ENCODE measurements around the gene APOLD1. TPM values are rescaled to one million over a fixed set of nuclear protein-coding genes. Genes with fewer than 3 reads are reported as not detected.
A peak's percentile ranks its signal among the peaks of the same experiment; 100 is the strongest.
"Not testable (repeated sequence)": the region's sequence is repeated elsewhere in the genome, so short reads cannot be mapped to it uniquely, and the experiment has no call there.

APOLD1 gene
- total and polyA plus RNA-seq, 3 experiments from 2014 or later, result 0.68 to 2.7 (median 2.7) TPM

DNA sequence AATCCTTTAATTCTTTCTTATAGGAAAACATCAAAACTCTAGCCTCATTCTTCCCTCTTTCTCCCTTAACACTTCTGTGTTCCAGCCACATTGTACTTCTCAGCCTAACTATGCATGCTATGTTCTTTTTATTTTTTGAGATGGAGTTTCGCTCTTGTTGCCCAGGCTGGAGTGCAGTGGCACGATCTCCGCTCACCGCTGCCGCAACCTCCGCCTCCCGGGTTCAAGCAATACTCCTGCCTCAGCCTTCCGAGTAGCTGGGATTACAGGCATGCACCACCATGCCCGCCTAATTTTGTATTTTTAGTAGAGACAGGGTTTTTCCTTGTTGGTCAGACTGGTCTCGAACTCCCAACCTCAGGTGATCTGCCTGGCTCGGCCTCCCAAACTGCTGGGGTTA is 34.9 kb downstream of the APOLD1 start:
- DNase-seq; H3K9me3 ChIP-seq (ENCODE audit: low read length); CTCF ChIA-PET; H3K27me3 Mint-ChIP-seq; H3K4me3 ChIP-seq (ENCODE audit: low read length); H3K9me3 Mint-ChIP-seq; H3K27me3 ChIP-seq (ENCODE audit: insufficient read depth, low read length, poor library complexity, severe bottlenecking); H3K27ac ChIP-seq (ENCODE audit: low read depth, low read length); POLR2A ChIA-PET: not testable (repeated sequence)
- Mint-ChIP-seq H3K4me3 (peak overlapping the region in 1 of 7 donors; percentile 23), H3K27ac (peak overlapping the region in 5 of 8 donors; percentile 6 to 81 (median 32)), H3K36me3 (peaks cover 4 to 96% (median 47%) of the 10 kb centered on the region in 3 donors), H3K4me1 (peaks cover 31 to 54% (median 47%) of the 10 kb centered on the region in 3 donors)
- H3K4me1 ChIP-seq (ENCODE audit: insufficient read depth, low read length), result peaks cover 15% of the 10 kb centered on the region
- peaks cover 34% of the 10 kb centered on the region for H3K36me3 ChIP-seq (ENCODE audit: insufficient read depth, low read length)

GRCh38 chr12:12821975-12822374 is 36.5 kb downstream of the APOLD1 start:
- H3K36me3 ChIP-seq (ENCODE audit: insufficient read depth, low read length), result peaks cover 49% of the 10 kb centered on the region
- peaks cover 16 to 38% (median 31%) of the 10 kb centered on the region in 3 donors for H3K4me1 Mint-ChIP-seq
- peak overlapping the region in 1 of 8 donors; percentile 11 for H3K27ac Mint-ChIP-seq
- no peak overlapping the region for H3K27ac ChIP-seq (ENCODE audit: low read depth, low read length)
- H3K4me3 ChIP-seq (ENCODE audit: low read length), result no peak overlapping the region
- ChIA-PET CTCF (interaction anchor here (0.6 to 1.6 kb wide), 2 partner anchors 16 to 26 kb away, joined by 4 to 5 read pairs; no protein-coding TSS in a partner anchor), POLR2A (no interaction called here)
- H3K36me3 Mint-ChIP-seq, result peaks cover 0 to 95% (median 45%) of the 10 kb centered on the region in 3 donors
- H3K27me3 ChIP-seq (ENCODE audit: insufficient read depth, low read length, poor library complexity, severe bottlenecking), result no peaks in the 10 kb centered on the region
- no peaks in the 10 kb centered on the region for H3K4me1 ChIP-seq (ENCODE audit: insufficient read depth, low read length)
- no peaks in the 10 kb centered on the region for H3K9me3 ChIP-seq (ENCODE audit: low read length)
- H3K4me3 Mint-ChIP-seq, result no peak overlapping the region
- H3K27me3 Mint-ChIP-seq, result no peaks in the 10 kb centered on the region
- no peak for DNase-seq
- H3K9me3 Mint-ChIP-seq, result no peaks in the 10 kb centered on the region

DNA sequence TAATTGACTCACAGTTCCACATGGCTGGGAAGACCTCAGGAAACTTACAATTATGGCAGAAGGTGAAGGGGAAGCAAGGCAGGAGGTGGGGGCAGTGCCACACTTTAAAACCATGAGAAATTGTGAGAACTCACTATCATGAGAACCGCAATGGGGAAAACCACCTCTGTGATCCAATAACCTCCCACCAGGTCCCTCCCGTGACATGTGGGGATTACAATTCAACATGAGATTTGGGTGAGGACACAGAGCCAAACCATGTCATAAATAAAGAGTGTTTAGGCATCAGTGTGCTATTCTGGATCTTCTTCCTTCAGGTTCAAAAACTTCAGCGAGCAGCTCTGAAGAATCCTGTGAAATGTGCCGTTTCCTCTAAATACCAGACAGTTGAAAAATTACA is 37.4 kb downstream of the APOLD1 start:
- POLR2A ChIA-PET, result no interaction called here
- no peak overlapping the region for H3K4me3 Mint-ChIP-seq
- H3K27ac ChIP-seq (ENCODE audit: low read depth, low read length), result no peak overlapping the region
- CTCF ChIA-PET, result no interaction called here
- H3K4me3 ChIP-seq (ENCODE audit: low read length), result no peak overlapping the region
- no peaks in the 10 kb centered on the region for H3K9me3 ChIP-seq (ENCODE audit: low read length)
- no peaks in the 10 kb centered on the region for H3K4me1 ChIP-seq (ENCODE audit: insufficient read depth, low read length)
- peaks cover 14 to 29% (median 26%) of the 10 kb centered on the region in 3 donors for H3K4me1 Mint-ChIP-seq
- peak overlapping the region in 1 of 8 donors; percentile 26 for H3K27ac Mint-ChIP-seq
- H3K27me3 ChIP-seq (ENCODE audit: insufficient read depth, low read length, poor library complexity, severe bottlenecking), result no peaks in the 10 kb centered on the region
- no peaks in the 10 kb centered on the region for H3K27me3 Mint-ChIP-seq
- peaks cover 56% of the 10 kb centered on the region for H3K36me3 ChIP-seq (ENCODE audit: insufficient read depth, low read length)
- peaks cover 0 to 94% (median 48%) of the 10 kb centered on the region in 3 donors for H3K36me3 Mint-ChIP-seq
- DNase-seq, result no peak
- H3K9me3 Mint-ChIP-seq, result no peaks in the 10 kb centered on the region

GRCh38 chr12:12823300-12823699 is 37.8 kb downstream of the APOLD1 start:
- POLR2A ChIA-PET, result no interaction called here
- no peaks in the 10 kb centered on the region for H3K27me3 ChIP-seq (ENCODE audit: insufficient read depth, low read length, poor library complexity, severe bottlenecking)
- H3K9me3 ChIP-seq (ENCODE audit: low read length), result no peaks in the 10 kb centered on the region
- DNase-seq, result no peak
- peaks cover 58% of the 10 kb centered on the region for H3K36me3 ChIP-seq (ENCODE audit: insufficient read depth, low read length)
- Mint-ChIP-seq H3K27ac (peak overlapping the region in 1 of 8 donors; percentile 59), H3K4me3 (no peak overlapping the region), H3K4me1 (peaks cover 14 to 26% (median 26%) of the 10 kb centered on the region in 3 donors), H3K36me3 (peaks cover 0 to 96% (median 48%) of the 10 kb centered on the region in 3 donors), H3K27me3 (no peaks in the 10 kb centered on the region), H3K9me3 (no peaks in the 10 kb centered on the region)
- no peak overlapping the region for H3K27ac ChIP-seq (ENCODE audit: low read depth, low read length)
- no peaks in the 10 kb centered on the region for H3K4me1 ChIP-seq (ENCODE audit: insufficient read depth, low read length)
- CTCF ChIA-PET, result no interaction called here
- no peak overlapping the region for H3K4me3 ChIP-seq (ENCODE audit: low read length)

GRCh38 chr12:12823811-12824210 is 38.4 kb downstream of the APOLD1 start:
- Mint-ChIP-seq H3K27me3 (no peaks in the 10 kb centered on the region), H3K4me3 (no peak overlapping the region), H3K4me1 (peaks cover 10 to 21% (median 21%) of the 10 kb centered on the region in 3 donors), H3K9me3 (no peaks in the 10 kb centered on the region), H3K36me3 (peaks cover 0 to 97% (median 51%) of the 10 kb centered on the region in 3 donors), H3K27ac (peak overlapping the region in 1 of 8 donors; percentile 32)
- Histone ChIP-seq H3K27ac (ENCODE audit: low read depth, low read length) (no peak overlapping the region), H3K4me3 (ENCODE audit: low read length) (no peak overlapping the region), H3K36me3 (ENCODE audit: insufficient read depth, low read length) (peaks cover 63% of the 10 kb centered on the region), H3K9me3 (ENCODE audit: low read length) (no peaks in the 10 kb centered on the region), H3K27me3 (ENCODE audit: insufficient read depth, low read length, poor library complexity, severe bottlenecking) (no peaks in the 10 kb centered on the region), H3K4me1 (ENCODE audit: insufficient read depth, low read length) (no peaks in the 10 kb centered on the region)
- ChIA-PET CTCF (no interaction called here), POLR2A (no interaction called here)
- DNase-seq, result no peak

- Histone ChIP-seq H3K36me3 (ENCODE audit: insufficient read depth, low read length) (peaks cover 9% of the 10 kb centered on the region), H3K27ac (ENCODE audit: low read depth, low read length) (no peak overlapping the region), H3K4me1 (ENCODE audit: insufficient read depth, low read length) (peaks cover 8% of the 10 kb centered on the region), H3K4me3 (ENCODE audit: low read length) (no peak overlapping the region), H3K9me3 (ENCODE audit: low read length) (no peaks in the 10 kb centered on the region), H3K27me3 (ENCODE audit: insufficient read depth, low read length, poor library complexity, severe bottlenecking) (no peaks in the 10 kb centered on the region)
- H3K36me3 Mint-ChIP-seq, result peaks cover 4 to 32% (median 17%) of the 10 kb centered on the region in 3 donors
- H3K9me3 Mint-ChIP-seq, result no peaks in the 10 kb centered on the region
- DNase-seq, result no peak
- no peak overlapping the region for H3K4me3 Mint-ChIP-seq
- POLR2A ChIA-PET, result no interaction called here
- CTCF ChIA-PET, result interaction anchor here (1.5 kb wide), 1 partner anchor 22 kb away, joined by 3 read pairs; no protein-coding TSS in a partner anchor
- H3K4me1 Mint-ChIP-seq, result peaks cover 5 to 6% (median 5%) of the 10 kb centered on the region in 3 donors
- H3K27me3 Mint-ChIP-seq, result no peaks in the 10 kb centered on the region
- H3K27ac Mint-ChIP-seq, result peak overlapping the region in 3 of 8 donors; percentile 12 to 77 (median 26)
Measured at GRCh38 chr12:12835378-12836146, 50.1 kb downstream of the APOLD1 start.

- H3K9me3 Mint-ChIP-seq, result no peaks in the 10 kb centered on the region
- POLR2A ChIA-PET, result no interaction called here
- no peak overlapping the region for H3K4me3 ChIP-seq (ENCODE audit: low read length)
- no peak overlapping the region for H3K4me3 Mint-ChIP-seq
- no peak overlapping the region for H3K27ac ChIP-seq (ENCODE audit: low read depth, low read length)
- CTCF ChIA-PET, result interaction anchor here (0.7 to 1.9 kb wide), 11 partner anchors 10 to 375 kb away, joined by 3 to 6 read pairs (median 3); no protein-coding TSS in a partner anchor
- H3K36me3 Mint-ChIP-seq, result peaks cover 4 to 28% (median 16%) of the 10 kb centered on the region in 3 donors
- no peaks in the 10 kb centered on the region for H3K27me3 ChIP-seq (ENCODE audit: insufficient read depth, low read length, poor library complexity, severe bottlenecking)
- DNase-seq, result no peak
- H3K27me3 Mint-ChIP-seq, result no peaks in the 10 kb centered on the region
- H3K4me1 Mint-ChIP-seq, result peaks cover 5 to 6% (median 5%) of the 10 kb centered on the region in 3 donors
- peaks cover 9% of the 10 kb centered on the region for H3K36me3 ChIP-seq (ENCODE audit: insufficient read depth, low read length)
- peaks cover 8% of the 10 kb centered on the region for H3K4me1 ChIP-seq (ENCODE audit: insufficient read depth, low read length)
- no peak overlapping the region for H3K27ac Mint-ChIP-seq
- no peaks in the 10 kb centered on the region for H3K9me3 ChIP-seq (ENCODE audit: low read length)
Measured at GRCh38 chr12:12836571-12836970, 51.1 kb downstream of the APOLD1 start.

Data from CD8-positive, alpha-beta memory T cell (primary cell).